ENCODE data around the gene DNAJB13.

Gene DNAJB13

GRCh38 chr11:73942010-73942409, 8.8 kb upstream of the DNAJB13 start:
- TF ChIP-seq POU6F1 (CRISPR knock-in tag; IDR thresholded peaks at IDR 0.05; ENCODE audit: borderline replicate concordance, low read depth): no peak
- TF ChIP-seq ESRRG (CRISPR knock-in tag; IDR thresholded peaks at IDR 0.05): no peak
- no peak for TF ChIP-seq ISL1 (CRISPR knock-in tag; IDR thresholded peaks at IDR 0.05)
- ATAC-seq: no peak

- ATAC-seq: no peak
- TF ChIP-seq PATZ1 (CRISPR knock-in tag; IDR thresholded peaks at IDR 0.05; ENCODE audit: borderline replicate concordance): no peak
- TF ChIP-seq ARNTL (CRISPR knock-in tag; IDR thresholded peaks at IDR 0.05; ENCODE audit: borderline replicate concordance, low read depth): no peak
- no peak for TF ChIP-seq ISL1 (CRISPR knock-in tag; IDR thresholded peaks at IDR 0.05)
- TF ChIP-seq ZC3H10 (CRISPR knock-in tag; IDR thresholded peaks at IDR 0.05): no peak
- no peak for TF ChIP-seq ESRRG (CRISPR knock-in tag; IDR thresholded peaks at IDR 0.05)
- TF ChIP-seq ZNF70 (CRISPR knock-in tag; IDR thresholded peaks at IDR 0.05): no peak
- no peak for TF ChIP-seq SNAI2 (CRISPR knock-in tag; IDR thresholded peaks at IDR 0.05)
- TF ChIP-seq GLIS3 (CRISPR knock-in tag; IDR thresholded peaks at IDR 0.05): no peak
- TF ChIP-seq OSR1 (CRISPR knock-in tag; IDR thresholded peaks at IDR 0.05): no peak
- TF ChIP-seq CREB5 (CRISPR knock-in tag; IDR thresholded peaks at IDR 0.05; ENCODE audit: low read depth): no peak
- no peak for TF ChIP-seq TCF4 (CRISPR knock-in tag; IDR thresholded peaks at IDR 0.05; ENCODE audit: borderline replicate concordance)
- no peak for TF ChIP-seq CSRNP3 (CRISPR knock-in tag; IDR thresholded peaks at IDR 0.05)
- TF ChIP-seq ZNF8 (CRISPR knock-in tag; IDR thresholded peaks at IDR 0.05): no peak
- TF ChIP-seq ZNF565 (CRISPR knock-in tag; conservative IDR thresholded peaks at IDR 0.05; ENCODE audit: low read depth): no peak
- no peak for TF ChIP-seq ZFP3 (CRISPR knock-in tag; IDR thresholded peaks at IDR 0.05)
- no peak for TF ChIP-seq CSDC2 (CRISPR knock-in tag; IDR thresholded peaks at IDR 0.05)
- TF ChIP-seq TOX (CRISPR knock-in tag; IDR thresholded peaks at IDR 0.05; ENCODE audit: borderline replicate concordance): no peak
- TF ChIP-seq BACH2 (CRISPR knock-in tag; IDR thresholded peaks at IDR 0.05; ENCODE audit: borderline replicate concordance): no peak
- no peak for TF ChIP-seq RARB (CRISPR knock-in tag; IDR thresholded peaks at IDR 0.05)
Measured at GRCh38 chr11:73944085-73944484, 6.7 kb upstream of the DNAJB13 start.

- no peak for ATAC-seq
- TF ChIP-seq ZNF8 (CRISPR knock-in tag; IDR thresholded peaks at IDR 0.05) (no peak), TCF4 (CRISPR knock-in tag; IDR thresholded peaks at IDR 0.05; ENCODE audit: borderline replicate concordance) (no peak), OSR1 (CRISPR knock-in tag; IDR thresholded peaks at IDR 0.05) (no peak), CREB5 (CRISPR knock-in tag; IDR thresholded peaks at IDR 0.05; ENCODE audit: low read depth) (no peak), PATZ1 (CRISPR knock-in tag; IDR thresholded peaks at IDR 0.05; ENCODE audit: borderline replicate concordance) (no peak)
Measured at GRCh38 chr11:73944901-73945300, 5.9 kb upstream of the DNAJB13 start.

All from SK-N-SH treated with all-trans-retinoic acid at 6 μM for 48 hours (cell line).